ENCODE data around the gene PLEKHG4B. TPM values are rescaled to one million over a fixed set of nuclear protein-coding genes. Genes with fewer than 3 reads are reported as not detected.
A peak's percentile ranks its signal among the peaks of the same experiment; 100 is the strongest.

The PLEKHG4B gene
- total RNA-seq, 1 experiment from 2014 or later: 9.9 TPM

DNA sequence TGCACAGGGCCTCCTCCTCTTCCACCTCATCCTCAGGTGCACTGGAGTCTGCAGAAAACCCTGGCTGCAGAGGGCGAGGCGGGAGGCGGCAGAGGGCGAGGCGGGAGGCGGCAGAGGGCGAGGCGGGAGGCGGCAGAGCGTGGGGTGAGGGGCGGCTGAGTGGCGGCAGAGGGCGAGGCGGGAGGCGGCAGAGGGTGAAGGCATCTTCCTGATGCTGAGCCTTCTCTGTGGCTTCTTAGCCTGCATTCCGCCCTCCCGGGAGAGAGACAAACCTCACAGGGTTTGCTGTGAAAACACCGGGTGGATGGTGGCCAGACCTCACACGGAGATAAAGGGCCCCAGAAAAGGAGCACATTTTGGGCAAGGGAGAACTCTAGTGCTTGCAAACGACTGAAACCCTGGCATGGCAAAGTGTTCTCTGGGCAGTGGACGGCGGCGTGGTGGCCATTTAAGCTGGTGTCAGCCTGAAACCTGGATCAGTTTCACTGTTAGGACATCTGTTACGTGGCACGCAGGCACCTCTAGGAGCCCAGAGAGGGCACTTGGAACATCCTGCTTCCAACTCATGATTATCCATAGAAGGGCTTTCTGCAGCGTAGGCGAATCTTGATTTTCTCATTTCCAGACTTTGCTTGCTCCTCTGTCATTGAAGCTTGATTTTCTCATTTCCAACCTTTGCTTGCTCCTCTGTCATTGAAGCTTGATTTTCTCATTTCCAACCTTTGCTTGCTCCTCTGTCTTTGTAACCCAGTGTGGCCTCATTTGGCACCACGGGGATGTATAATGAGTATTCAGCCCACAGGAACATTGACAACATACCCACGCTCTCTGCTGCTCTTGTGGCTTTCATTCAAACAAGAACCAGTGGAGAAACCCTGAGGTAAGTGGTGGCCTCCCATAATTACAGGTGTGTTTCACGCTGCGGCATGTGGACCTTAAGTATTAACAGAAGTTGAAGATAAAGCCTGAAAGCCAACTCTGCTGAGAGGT is 16.3 kb upstream of the PLEKHG4B start:
- no peak for DNase-seq (ENCODE audit: low read depth)

DNA sequence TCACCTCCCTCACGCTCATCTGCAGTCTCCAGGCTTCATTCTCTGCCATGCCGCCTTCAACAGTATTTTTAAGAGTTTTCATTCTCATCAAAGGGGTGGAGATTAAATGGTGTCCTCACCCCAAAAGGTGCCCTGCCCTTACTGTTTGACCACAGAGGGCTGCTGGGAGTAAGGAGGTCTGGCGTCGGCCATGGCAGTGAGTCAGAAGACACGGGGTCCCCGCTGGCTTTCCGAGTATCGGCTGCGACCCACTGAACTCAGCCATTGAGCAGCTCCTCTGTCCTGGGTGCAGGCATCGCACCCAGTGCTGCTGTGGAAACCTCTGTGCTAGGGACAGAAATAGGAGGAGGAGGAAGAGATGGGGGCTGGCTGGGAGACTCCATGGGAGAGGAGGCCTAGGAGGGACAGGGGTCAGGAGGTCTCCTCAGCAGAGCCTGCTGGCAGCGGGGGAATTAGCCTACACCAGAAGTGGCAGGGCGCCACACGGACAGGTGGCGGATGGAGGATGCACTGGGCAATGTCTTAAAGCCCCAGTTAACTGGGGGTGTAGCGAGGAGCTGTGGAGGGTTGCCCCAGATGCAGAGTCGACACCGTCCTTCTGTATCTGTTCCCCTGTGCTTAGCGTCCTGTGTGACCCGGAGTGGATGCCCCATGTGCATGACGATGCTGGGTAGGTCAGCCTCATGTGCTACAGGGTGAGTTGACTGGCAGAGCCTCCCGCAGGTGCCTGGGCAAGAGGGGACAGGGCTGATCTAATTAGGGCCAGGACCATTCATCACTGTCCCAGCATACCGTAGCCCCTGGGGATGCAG is 15.4 kb upstream of the PLEKHG4B start:
- DNase-seq (ENCODE audit: low read depth): no peak

DNA sequence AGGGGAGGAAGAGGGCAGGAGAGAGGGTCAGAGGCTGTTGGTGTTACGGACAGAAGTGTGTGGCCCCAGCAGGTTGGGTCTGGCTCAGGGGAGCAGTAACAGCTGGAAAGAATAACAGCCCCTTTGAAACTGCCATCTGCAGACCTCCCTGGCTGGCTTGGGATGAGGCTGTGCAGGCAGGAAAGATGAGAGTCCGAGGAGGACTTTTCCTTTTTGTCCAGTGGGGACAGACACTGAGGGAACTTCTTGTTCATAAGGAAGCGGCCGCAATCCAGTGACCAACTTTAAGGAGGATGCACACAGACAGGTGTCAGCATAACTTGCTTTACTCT is 14.8 kb upstream of the PLEKHG4B start:
- DNase-seq (ENCODE audit: low read depth): no peak

DNA sequence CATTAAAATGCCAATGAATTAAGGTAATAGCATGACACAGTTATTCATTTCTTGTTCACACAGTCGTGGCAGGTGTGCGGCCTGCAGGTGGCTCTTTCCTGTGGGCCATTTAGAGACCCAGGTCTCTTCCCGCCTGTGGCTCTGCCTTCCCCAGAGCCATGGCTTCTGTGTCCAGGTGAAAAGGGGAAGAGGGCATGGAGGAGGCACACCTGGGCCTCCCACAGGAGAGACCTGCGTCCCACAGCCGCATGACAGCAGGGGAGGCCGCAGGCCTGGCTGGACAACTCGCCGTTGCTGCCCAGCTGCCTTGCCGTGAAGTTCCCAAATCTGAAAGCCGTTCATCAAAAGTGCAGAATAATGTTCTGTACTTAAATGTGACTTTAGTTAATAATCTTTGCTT is 14.4 kb upstream of the PLEKHG4B start:
- no peak for DNase-seq (ENCODE audit: low read depth)

DNA sequence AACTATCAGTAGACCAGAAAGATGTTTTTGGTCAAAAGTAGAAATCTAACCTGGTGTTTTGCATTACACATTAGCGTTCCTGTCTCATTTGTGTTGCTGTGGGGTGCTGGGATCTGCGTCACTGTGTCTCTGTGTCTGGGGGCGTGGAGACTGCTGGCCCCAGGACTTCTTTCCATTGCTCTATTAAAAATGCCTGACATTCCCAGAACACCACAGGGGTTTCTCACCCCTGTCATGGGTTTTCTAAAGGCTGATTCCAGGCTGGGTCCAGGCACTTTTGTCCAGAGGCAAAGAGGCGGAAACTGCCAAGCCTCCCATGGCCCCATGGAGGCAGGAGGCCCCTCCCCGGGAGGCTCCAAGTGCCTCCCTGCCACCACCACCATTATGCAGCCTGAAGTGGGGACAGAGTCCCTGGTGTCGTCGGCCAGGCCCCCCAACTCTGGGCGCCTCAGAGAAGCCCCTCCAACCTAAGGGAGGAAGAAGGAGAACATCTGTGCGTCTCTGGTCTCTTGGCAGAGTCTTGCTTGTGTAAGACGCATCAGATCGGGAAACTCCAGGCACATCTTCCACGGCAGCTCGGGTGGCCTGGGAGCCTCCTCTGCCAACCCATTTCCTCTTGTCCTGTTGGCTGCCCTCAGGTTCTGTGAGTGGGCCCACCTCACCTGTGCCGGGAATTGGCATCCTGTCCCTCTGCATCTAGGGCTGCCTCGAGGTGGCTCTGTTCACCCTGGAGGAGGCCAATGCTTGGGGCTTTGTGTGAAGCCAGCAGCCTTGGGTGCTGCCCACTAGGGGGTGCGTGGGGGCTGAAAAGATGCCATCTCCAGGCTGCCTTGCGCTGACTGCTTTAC is 13.8 kb upstream of the PLEKHG4B start:
- DNase-seq (ENCODE audit: low read depth): peak; percentile 70

- no peak for DNase-seq (ENCODE audit: low read depth)
Measured at GRCh38 chr5:78805-79149, 13.2 kb upstream of the PLEKHG4B start.

DNA sequence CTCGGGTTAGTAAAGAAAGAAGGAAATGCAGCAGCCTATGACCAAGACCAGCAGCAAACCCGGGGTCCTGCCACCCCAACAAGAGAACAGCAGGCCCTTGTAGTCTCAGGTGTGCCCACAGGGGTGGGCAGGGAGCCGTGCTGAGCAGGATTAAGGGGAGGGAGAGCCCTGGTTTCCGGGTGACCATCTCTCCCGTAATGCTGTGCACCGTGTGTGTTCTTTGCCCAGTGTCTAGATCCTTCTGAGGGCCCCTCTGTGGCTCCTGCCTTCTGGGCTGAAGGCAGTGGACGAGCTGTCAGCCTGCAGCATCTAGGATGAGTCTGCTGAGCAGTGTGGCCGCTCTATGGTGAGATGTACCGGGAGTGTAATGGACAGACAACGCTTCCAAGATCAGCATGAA is 12.7 kb upstream of the PLEKHG4B start:
- no peak for DNase-seq (ENCODE audit: low read depth)

GRCh38 chr5:79821-80220 is 12.1 kb upstream of the PLEKHG4B start:
- DNase-seq (ENCODE audit: low read depth): no peak

- DNase-seq (ENCODE audit: low read depth): no peak
Measured at GRCh38 chr5:81391-82021, 10.5 kb upstream of the PLEKHG4B start.

GRCh38 chr5:82097-82496 is 9.9 kb upstream of the PLEKHG4B start:
- DNase-seq (ENCODE audit: low read depth): peak; percentile 69

DNA sequence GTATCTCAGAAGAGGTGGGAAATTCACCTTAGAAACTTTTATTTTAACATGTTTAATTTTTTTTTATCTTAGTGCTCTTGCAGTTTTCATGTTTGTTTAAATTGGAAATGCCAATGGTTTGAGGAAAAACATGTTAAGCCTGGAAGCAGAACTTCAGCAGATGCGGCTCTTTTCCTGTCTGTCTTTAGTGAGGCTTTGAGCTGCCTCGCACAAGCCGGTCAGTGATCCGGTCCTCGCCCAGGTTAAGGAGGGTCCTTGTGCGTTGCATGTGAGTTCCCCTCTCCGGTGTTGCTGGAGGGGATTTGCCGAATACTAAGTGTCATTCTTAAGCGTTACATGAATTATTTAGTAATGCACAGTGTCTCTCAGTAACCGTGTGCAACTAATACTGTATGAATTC is 9.4 kb upstream of the PLEKHG4B start:
- no peak for DNase-seq (ENCODE audit: low read depth)

DNA sequence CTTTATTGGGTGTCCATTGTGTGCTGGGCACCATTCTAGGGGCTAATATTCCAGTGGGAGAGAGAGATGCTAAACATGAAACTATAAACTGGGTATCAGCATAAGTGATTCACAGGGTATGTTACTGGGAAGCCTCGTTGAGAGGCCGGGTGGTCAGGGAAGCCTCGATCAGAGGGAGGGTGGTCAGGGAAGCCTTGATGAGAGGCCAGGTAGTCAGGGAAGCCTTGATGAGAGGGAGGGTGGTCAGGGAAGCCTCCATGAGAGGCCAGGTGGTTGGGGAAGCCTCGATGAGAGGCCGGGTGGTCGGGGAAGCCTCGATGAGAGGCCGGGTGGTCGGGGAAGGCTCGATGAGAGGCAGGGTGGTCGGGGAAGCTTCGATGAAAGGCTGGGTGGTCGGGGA is 8.9 kb upstream of the PLEKHG4B start:
- DNase-seq (ENCODE audit: low read depth): no peak

- DNase-seq (ENCODE audit: low read depth): no peak
Measured at GRCh38 chr5:85334-85995, 6.5 kb upstream of the PLEKHG4B start.

DNA sequence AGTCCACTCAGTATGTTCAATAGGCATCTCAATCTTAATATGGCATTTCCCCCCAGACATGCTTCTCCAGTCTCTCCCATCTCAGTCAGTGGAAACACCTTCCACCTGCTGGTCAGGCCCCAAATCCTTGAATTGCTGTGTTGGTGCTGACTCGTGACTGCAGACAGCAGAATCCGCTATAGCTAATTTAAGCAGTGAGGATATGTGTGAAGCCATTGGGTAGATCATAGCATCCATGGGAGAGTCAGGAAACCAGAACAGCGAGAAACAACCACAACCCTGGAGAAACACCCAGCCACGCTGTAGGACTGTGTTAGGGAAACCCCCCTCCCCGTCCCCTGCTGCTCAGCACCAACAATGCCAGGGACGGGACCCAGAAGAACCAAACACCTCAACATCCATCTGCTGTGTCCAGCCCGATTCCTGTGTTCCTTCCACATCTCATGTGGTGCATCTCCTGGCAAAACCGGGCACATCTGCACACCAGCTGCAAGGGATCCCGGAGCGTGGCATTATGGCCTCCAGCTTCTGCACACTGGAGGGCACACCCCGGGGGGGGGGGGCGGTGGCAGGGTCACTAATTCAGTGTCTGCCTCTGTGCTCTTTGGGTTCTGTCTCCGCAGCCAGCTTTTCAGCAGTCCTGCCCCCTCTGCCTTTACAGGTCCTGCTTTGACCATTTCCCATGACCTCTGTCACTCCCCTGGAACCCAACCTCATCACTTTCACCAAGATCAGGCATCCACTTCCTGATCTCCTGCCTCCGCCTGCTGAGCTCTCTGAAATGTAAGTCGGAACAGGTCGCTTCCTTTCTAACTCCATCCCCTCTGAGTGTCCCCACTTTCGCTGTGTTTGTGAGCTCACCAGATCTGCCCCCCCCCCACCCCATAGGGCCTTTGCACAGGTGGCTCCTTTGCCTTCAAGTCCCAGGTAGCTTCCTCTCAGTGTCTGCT is 2.4 kb upstream of the PLEKHG4B start:
- DNase-seq (ENCODE audit: low read depth): no peak

GRCh38 chr5:90590-91547 is 1.1 kb upstream of the PLEKHG4B start:
- peak; percentile 64 for DNase-seq (ENCODE audit: low read depth)

DNA sequence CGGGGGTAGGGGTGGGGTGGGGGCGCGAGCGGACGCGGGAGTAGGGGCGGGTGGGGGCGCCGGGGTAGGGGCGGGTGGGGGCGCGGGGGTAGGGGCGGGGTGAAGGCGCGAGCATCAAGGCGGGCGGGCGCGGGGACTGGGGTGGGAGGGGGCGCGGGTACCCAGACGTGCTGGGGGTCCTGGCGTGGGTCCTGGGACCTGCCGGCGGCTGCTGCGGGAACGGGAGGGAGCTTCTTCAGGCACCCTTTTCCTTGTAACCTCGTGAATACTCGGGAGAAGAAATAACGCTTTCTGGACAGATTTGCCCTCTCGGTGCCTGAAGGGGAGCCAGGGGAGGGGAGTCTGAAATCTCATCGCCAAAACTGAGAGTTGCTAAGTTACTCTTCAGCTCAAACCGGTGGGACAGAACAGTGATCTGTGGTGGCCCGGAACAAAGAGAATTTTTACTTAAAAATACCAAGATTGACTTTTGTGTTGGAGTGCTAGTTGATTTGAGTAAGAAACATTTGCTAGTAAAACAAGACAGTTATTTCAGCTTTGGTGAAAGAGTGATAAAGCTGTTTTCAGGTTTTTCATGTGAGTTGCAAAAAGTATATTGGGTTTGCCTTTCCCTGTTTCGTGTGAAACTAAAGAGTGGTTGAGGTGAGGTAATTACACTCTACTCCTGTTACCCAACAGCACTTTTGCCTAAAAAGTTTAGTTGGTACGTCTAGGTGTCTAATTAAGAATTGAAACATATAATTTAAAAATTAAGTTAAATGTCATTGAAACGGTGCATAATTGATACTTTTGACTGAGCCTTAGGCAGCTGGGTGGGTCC is 643 bp downstream of the PLEKHG4B start:
- DNase-seq (ENCODE audit: low read depth): peak; percentile 8

DNA sequence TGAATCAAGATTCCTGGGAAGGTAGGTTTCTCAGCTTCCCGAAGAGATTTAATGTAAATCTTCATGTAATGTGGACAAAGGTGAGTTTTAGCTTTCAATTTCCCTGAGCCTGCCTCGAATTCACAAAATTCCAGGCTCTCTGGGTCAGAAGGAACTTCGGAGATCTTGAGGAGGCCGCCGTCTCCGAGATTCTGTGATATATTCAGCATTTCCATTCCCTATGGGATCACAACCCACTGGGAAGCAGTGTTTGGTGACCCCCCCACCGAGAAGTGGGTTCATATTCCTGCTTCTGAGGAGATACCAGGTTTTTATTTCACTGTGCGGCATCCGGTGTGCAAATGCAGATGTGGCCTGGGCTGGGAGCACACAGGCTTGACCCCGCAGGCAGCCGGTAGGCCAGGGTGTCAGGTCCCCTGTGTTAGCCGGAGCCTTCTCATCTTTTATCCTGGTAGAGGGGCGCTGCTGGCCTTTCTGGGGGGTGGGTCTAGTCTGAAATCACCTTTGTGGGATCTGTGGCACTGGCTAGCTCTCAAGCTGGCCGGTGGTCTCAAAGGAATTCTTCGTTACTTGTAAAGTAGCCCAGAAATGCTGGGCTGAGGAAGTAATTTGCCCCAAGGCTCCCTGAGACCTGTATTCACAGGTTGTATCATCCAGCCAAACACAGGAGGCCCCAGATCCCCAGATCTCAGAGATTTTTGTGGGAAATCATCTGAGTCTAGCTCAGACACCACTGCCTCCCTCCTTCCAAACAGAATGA is 1.4 kb downstream of the PLEKHG4B start:
- DNase-seq (ENCODE audit: low read depth): no peak
